Right lobe of liver (tissue), 6 donors: ENCODE data around the gene ZNF189. TPM values are rescaled to one million over a fixed set of nuclear protein-coding genes. Genes with fewer than 3 reads are reported as not detected.

Source experiments
- ATAC-seq, 4 donors: fragments of 200-7000 bp; cut with Tn5 transposase; one replicate each; pipeline ENCODE4 v1.9.1; 2020; ENCODE audit warnings: mild to moderate bottlenecking in 4 of 4, moderate library complexity in 4 of 4
- DNase-seq, 3 donors: peaks; one replicate each; pipeline ENCODE4 v3.0.0-alpha.2; 2020
- H3K27ac ChIP-seq, 3 donors: fragments of 200-600 bp; one replicate each; pipeline ENCODE4 v1.8.0; 2022
- H3K27me3 ChIP-seq, 2 donors: fragments of 200-600 bp; one replicate each; pipeline ENCODE4 v1.8.0; 2022
- H3K36me3 ChIP-seq, 4 donors: fragments of 200-600 bp; sonication (generic) in 1 of 4; one replicate each; pipeline versions ENCODE4 v1.5.1 to v1.8.0; 2017 to 2022; ENCODE audit warnings: control low read depth in 1 of 4
- H3K4me1 ChIP-seq, 4 donors: fragments of 200-600 bp; sonication (generic) in 1 of 4; one replicate each; pipeline versions ENCODE4 v1.5.1 to v1.8.0; 2017 to 2022; ENCODE audit warnings: control low read depth in 1 of 4
- H3K4me3 ChIP-seq, 3 donors: fragments of 200-600 bp; one replicate each; pipeline ENCODE4 v1.8.0; 2022
- H3K9me3 ChIP-seq, 4 donors: fragments of 200-600 bp; sonication (generic) in 1 of 4; one replicate each; pipeline versions ENCODE4 v1.5.1 to v1.8.0; 2017 to 2022; ENCODE audit warnings: control low read depth in 1 of 4
- CTCF ChIP-seq, 4 donors: fragments of 200-600 bp in 3 of 4; fragments of 450-650 bp in 1 of 4; IDR thresholded peaks; one replicate each; pipeline versions ENCODE4 v1.5.1 to v1.8.0; 2016 to 2022; ENCODE audit warnings: antibody characterized with exemption in 4 of 4, mild to moderate bottlenecking in 2 of 4
- POLR2A ChIP-seq: fragments of 450-650 bp; IDR thresholded peaks from one replicate; pipeline ENCODE4 v1.6.1; 2017; ENCODE audit warnings: antibody characterized with exemption, mild to moderate bottlenecking
- WGBS: methylation state at CpG from one replicate; pipeline ENCODE4 v1.1.6; 2018; ENCODE audit warnings: low coverage, low lambda C conversion rate; ENCODE audit not compliant: insufficient coverage; ENCODE audit errors: missing lambda C conversion rate; 5-methylcytosine and 5-hydroxymethylcytosine counted together
- intact Hi-C, 2 donors: fragments of 100-400 bp; cut with DNase I; formaldehyde crosslinking; loops; one replicate each; pipeline versions ENCODE4 v1.11.2 to v1.14.1; 2022
- total RNA-seq, 6 experiments: library from RNA; depleted of rRNA in 2 of 6; stranded (reverse); fragments of >200 nt in 2 of 6; fragmentation: NEBNext Ultra II Directional in 3 of 6; extraction: Animal tissue kit (Norgen Biotek cat#: 25700) in 3 of 6; gene quantifications; one replicate each; pipeline versions ENCODE4 v1.1.0 to v1.2.4, GENCODE V29; 2016 to 2023
- donor health status: DM: no; HTN: yes; CAD: no.
- donor health status: DM: no; HTN: no; CAD: no.
- donor health status: DM: no; HTN: no; CAD: no.
- donor health status: DM: no; HTN: yes; CAD: no.
- donor health status: DM: no; HTN: yes; CAD: no.

Gene ZNF189
- total RNA-seq, 6 experiments from 2014 or later = 5.7 to 9.7 (median 8.2) TPM

- 2% methylated on average over 4 of the region's 4 CpGs for WGBS
- Histone ChIP-seq H3K27me3 (no peaks in the 10 kb centered on the region), H3K4me3 (peak overlapping the region; percentile 54 to 66 (median 64)), H3K4me1 (peaks cover 0 to 34% (median 3%) of the 10 kb centered on the region in 4 donors), H3K9me3 (no peaks in the 10 kb centered on the region), H3K27ac (peak overlapping the region; percentile 83 to 89 (median 86)), H3K36me3 (peaks cover 0 to 22% (median 14%) of the 10 kb centered on the region in 4 donors)
- ATAC-seq (no peak), DNase-seq (no peak)
- TF ChIP-seq POLR2A = no peak
- intact Hi-C loops = no loop called here
Measured at GRCh38 chr9:101397746-101398067, 944 bp upstream of the ZNF189 start.

GRCh38 chr9:101398930-101399642 lies 435 bp downstream of the ZNF189 start:
- peak in 2 of 3 donors; percentile 53 to 57 for DNase-seq
- peak in 2 of 4 donors; percentile 27 to 38 for ATAC-seq
- intact Hi-C loops = no loop called here

GRCh38 chr9:101399643-101399970 lies 956 bp downstream of the ZNF189 start:
- peak overlapping the region; percentile 80 to 83 (median 81) for H3K27ac ChIP-seq
- 0% methylated on average over 2 of the region's 2 CpGs for WGBS
- intact Hi-C loops = no loop called here

More at GRCh38 chr9:101398930-101399642, 435 bp downstream of the ZNF189 start:
- Histone ChIP-seq H3K4me1 (peaks cover 0 to 34% (median 3%) of the 10 kb centered on the region in 4 donors), H3K27me3 (no peaks in the 10 kb centered on the region), H3K36me3 (peaks cover 0 to 35% (median 26%) of the 10 kb centered on the region in 4 donors), H3K4me3 (peak overlapping the region; percentile 49 to 66 (median 64)), H3K9me3 (no peaks in the 10 kb centered on the region), H3K27ac (peak overlapping the region; percentile 80 to 83 (median 81))
- 0% methylated on average over 10 of the region's 28 CpGs for WGBS
- TF ChIP-seq POLR2A (no peak), CTCF (IDR thresholded peaks at IDR 0.05) (no peak)

GRCh38 chr9:101400120-101400519 lies 1.5 kb downstream of the ZNF189 start:
- Histone ChIP-seq H3K4me1 (peaks cover 0 to 34% (median 3%) of the 10 kb centered on the region in 4 donors), H3K4me3 (peak overlapping the region; percentile 49 to 66 (median 64)), H3K9me3 (peaks cover 0 to under 1% (median 0%) of the 10 kb centered on the region in 4 donors), H3K27ac (peak overlapping the region in 2 of 3 donors; percentile 80 to 81), H3K27me3 (no peaks in the 10 kb centered on the region), H3K36me3 (peaks cover 0 to 44% (median 34%) of the 10 kb centered on the region in 4 donors)
- no peak for TF ChIP-seq CTCF (IDR thresholded peaks at IDR 0.05)
- TF ChIP-seq POLR2A = no peak
- intact Hi-C loops = no loop called here
- DNase-seq (no peak), ATAC-seq (no peak)
- 30% methylated on average over 5 of the region's 5 CpGs for WGBS

More at GRCh38 chr9:101399643-101399970, 956 bp downstream of the ZNF189 start:
- no peak for TF ChIP-seq POLR2A
- TF ChIP-seq CTCF (IDR thresholded peaks at IDR 0.05) = no peak
- Histone ChIP-seq H3K4me3 (peak overlapping the region; percentile 49 to 66 (median 64)), H3K27me3 (no peaks in the 10 kb centered on the region), H3K9me3 (no peaks in the 10 kb centered on the region), H3K36me3 (peaks cover 0 to 39% (median 31%) of the 10 kb centered on the region in 4 donors), H3K4me1 (peaks cover 0 to 34% (median 3%) of the 10 kb centered on the region in 4 donors)
- ATAC-seq (no peak), DNase-seq (no peak)
